Measurements from ENCODE around the gene TMEM129.

Gene TMEM129

DNA sequence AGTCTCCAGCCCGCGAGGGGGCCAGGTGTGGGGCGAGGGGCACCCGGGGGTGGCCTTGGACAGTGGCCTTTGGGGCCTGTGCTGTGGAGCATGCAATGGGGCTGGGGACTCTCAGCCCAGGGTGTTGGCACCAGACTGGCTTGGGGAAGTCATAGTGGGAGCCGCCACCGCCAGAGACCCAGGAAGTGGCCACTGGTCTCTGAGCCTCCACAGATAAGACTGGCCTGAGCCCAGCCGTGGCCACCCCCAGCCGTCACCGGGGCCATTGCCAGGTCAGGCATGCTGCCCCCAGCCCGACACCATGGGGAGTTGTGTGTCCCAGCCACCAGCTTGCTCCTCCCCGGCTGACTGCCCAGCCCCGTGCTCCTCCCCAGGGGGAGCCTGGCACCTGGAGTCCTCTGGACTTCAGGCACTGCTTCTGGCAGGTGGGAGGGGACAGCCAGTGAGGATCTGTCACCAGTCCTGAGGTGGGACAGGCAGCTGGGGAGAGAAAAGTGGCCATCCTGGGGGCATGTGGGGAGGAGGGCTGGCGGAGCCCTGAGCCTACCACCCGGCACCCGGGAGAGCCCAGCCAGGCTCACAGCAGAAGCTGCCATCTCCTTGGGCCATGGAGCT is 32.7 kb upstream of the TMEM129 start:
- Histone ChIP-seq H3K4me3 (ENCODE audit: low read length) (no peak overlapping the region), H2AFZ (ENCODE audit: low read depth, low read length) (no peak overlapping the region), H3K36me3 (ENCODE audit: insufficient read depth, low read length) (no peaks in the 10 kb centered on the region), H3K27me3 (ENCODE audit: insufficient read depth, low read length) (peaks cover 2% of the 10 kb centered on the region), H3K9me3 (ENCODE audit: low read length) (no peaks in the 10 kb centered on the region), H3K4me1 (ENCODE audit: insufficient read depth, low read length) (peaks cover 24% of the 10 kb centered on the region)

DNA sequence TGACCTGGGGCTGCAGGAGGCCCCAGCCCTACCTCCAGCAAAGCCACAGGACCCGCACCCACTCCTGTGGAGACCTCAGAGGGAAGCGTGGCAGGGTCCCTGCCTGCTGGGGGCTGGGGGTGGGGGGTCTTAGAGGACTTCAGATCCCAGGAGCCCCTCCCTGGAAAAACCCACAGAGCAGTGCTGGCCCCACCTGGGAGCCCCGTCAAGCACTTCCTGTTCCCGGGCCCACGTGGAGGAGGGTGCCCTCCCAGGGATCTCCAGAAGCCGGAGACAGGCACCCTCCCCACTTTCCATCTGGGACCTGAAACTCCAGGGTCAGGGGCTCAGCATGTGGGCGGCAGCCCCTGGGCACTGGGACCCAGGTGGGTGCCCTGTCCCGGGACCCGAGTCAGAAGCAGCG is 32.2 kb upstream of the TMEM129 start:
- no peak overlapping the region for H2AFZ ChIP-seq (ENCODE audit: low read depth, low read length)
- H3K9me3 ChIP-seq (ENCODE audit: low read length): no peaks in the 10 kb centered on the region
- H3K4me1 ChIP-seq (ENCODE audit: insufficient read depth, low read length): peaks cover 21% of the 10 kb centered on the region
- H3K36me3 ChIP-seq (ENCODE audit: insufficient read depth, low read length): no peaks in the 10 kb centered on the region
- peaks cover 2% of the 10 kb centered on the region for H3K27me3 ChIP-seq (ENCODE audit: insufficient read depth, low read length)
- no peak overlapping the region for H3K4me3 ChIP-seq (ENCODE audit: low read length)

DNA sequence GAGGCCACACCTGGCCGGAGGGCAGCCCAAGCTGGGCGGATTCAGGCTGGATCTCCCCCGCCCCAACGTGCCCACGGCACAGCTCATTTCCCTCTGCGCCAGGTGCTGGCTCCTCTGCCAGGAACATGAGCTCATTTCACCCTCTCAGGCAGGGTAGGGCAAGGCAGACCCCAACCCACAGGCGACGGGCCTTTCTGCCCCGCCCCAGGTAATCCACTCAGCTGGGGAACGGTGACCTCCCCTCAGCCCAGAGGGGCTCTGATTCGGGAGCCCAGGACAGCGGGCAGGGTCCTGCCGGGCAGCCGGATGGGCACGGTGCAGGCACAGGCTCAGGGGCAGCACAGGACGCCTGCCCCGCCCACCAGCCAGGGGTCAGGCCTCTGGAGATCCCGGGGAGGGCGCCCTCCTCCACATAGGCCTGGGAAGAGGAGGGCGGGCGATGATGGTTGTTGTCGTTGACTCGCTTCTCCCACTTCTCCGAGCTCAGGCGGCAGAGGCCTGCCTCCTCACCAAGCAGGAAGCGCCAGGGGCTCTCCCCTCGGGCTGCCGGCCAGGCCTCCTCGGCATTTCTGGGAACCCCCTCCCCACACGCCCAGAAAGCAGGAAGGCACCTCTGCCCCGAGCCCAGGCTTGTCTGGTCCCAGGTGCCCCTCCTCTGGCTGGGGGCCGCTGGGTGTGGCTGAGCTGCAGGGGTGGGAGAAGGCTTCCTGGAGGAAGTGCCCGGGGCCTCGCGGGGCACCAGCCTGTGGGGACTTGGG is 31.3 kb upstream of the TMEM129 start:
- H3K9me3 ChIP-seq (ENCODE audit: low read length): no peaks in the 10 kb centered on the region
- peaks cover 2% of the 10 kb centered on the region for H3K27me3 ChIP-seq (ENCODE audit: insufficient read depth, low read length)
- H3K36me3 ChIP-seq (ENCODE audit: insufficient read depth, low read length): no peaks in the 10 kb centered on the region
- H3K4me1 ChIP-seq (ENCODE audit: insufficient read depth, low read length): peaks cover 20% of the 10 kb centered on the region
- no peak overlapping the region for H2AFZ ChIP-seq (ENCODE audit: low read depth, low read length)
- H3K4me3 ChIP-seq (ENCODE audit: low read length): no peak overlapping the region

DNA sequence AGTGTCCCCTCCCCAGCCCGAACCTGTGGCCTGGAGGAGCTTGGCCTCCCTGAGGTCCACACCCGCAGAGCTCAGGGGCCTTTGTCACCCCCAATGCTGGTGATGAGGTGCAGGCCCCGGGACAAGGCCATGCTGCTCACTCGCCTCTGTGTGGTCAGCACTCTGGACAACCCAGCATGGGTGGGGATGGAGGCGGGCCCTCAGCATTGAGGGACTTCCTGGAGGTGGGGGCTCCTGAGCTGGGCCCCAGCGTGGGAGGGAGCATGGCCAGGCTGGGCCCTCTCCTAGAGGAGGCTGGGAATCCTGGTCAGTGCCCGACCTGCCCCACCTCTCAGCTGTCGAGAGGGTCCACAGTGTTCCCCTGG is 30.8 kb upstream of the TMEM129 start:
- H3K4me1 ChIP-seq (ENCODE audit: insufficient read depth, low read length): peaks cover 15% of the 10 kb centered on the region
- H3K9me3 ChIP-seq (ENCODE audit: low read length): no peaks in the 10 kb centered on the region
- H2AFZ ChIP-seq (ENCODE audit: low read depth, low read length): no peak overlapping the region
- no peak overlapping the region for H3K4me3 ChIP-seq (ENCODE audit: low read length)
- no peaks in the 10 kb centered on the region for H3K36me3 ChIP-seq (ENCODE audit: insufficient read depth, low read length)
- H3K27me3 ChIP-seq (ENCODE audit: insufficient read depth, low read length): peaks cover 2% of the 10 kb centered on the region

DNA sequence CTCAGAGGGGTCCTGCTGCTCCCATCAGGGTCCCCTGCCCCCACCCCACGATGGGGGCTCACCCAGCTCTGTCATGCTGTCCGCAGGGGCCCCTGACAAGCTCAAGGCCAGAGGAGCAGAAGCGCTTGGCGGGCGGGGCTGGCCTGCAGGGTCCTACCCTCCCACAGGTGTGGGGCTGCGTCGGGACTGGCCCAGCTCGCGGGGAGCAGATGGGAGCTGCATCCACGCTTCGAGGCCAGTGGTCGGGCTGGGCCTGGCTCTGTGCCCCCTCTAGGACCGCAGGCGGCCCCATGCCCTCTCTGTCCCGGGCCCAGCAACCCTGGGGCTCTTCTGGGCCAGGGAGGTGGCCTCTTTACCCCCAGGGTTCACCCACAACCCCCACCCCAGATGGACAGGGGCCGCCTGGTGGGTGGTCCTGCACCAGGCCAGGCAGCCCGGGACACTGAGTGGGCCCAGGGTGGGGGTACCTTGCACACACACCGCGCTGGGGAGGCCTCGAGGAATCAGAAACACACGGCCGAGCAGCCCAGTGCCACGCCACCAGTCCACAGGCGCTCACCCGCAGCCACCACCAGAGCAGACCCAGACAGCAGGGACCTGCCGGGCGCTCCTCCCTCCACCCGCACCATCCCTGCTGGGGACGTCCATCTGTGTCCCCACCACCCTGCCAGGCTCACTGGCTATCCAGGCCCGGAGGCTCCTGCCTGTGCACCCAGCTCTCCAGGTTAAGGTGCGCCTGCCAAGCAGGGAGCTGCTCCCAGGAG is 30.2 kb upstream of the TMEM129 start:
- H3K27me3 ChIP-seq (ENCODE audit: insufficient read depth, low read length): peaks cover 2% of the 10 kb centered on the region
- H3K9me3 ChIP-seq (ENCODE audit: low read length): no peaks in the 10 kb centered on the region
- H3K36me3 ChIP-seq (ENCODE audit: insufficient read depth, low read length): no peaks in the 10 kb centered on the region
- H3K4me3 ChIP-seq (ENCODE audit: low read length): no peak overlapping the region
- H2AFZ ChIP-seq (ENCODE audit: low read depth, low read length): no peak overlapping the region
- peaks cover 15% of the 10 kb centered on the region for H3K4me1 ChIP-seq (ENCODE audit: insufficient read depth, low read length)

DNA sequence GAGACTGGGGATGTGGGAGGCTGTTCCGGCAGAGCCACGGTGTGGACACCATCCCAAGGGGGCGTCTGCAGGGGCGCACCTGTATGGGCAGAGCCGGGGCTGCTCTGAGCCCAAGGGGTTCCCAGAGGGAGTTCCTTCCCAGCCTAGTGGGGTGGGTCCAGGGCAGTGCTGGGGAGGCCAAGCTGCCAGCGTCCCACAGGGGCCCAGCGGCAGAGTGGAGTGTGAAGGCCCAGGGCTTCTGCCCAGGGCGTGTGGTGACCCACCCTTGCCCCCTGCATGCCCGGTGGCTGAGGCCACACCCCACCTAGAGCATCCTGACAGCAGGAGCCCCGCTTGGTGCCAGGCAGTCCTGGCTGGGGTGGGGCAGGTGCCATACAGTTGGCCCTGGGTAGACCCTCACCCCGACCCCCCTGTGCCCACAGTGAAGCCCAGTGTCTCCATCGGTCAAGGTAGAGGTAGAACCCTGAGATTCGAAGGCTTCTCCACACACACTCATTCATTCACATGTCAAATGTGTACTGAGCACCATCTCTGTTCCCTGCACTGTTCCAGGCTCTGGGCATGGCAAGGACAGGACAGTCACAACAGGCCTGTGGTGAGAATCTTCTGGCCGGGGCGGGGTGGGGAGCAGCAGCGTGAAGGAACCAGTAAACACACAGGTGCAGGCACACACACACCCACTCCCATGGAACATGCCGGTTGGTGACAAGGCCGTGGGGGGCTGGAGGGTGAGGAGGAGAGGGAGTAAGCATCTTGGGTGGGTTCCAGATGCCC is 29.4 kb upstream of the TMEM129 start:
- no peaks in the 10 kb centered on the region for H3K9me3 ChIP-seq (ENCODE audit: low read length)
- no peaks in the 10 kb centered on the region for H3K36me3 ChIP-seq (ENCODE audit: insufficient read depth, low read length)
- H3K4me1 ChIP-seq (ENCODE audit: insufficient read depth, low read length): peaks cover 15% of the 10 kb centered on the region
- no peak overlapping the region for H3K4me3 ChIP-seq (ENCODE audit: low read length)
- no peak overlapping the region for H2AFZ ChIP-seq (ENCODE audit: low read depth, low read length)
- peaks cover 2% of the 10 kb centered on the region for H3K27me3 ChIP-seq (ENCODE audit: insufficient read depth, low read length)

DNA sequence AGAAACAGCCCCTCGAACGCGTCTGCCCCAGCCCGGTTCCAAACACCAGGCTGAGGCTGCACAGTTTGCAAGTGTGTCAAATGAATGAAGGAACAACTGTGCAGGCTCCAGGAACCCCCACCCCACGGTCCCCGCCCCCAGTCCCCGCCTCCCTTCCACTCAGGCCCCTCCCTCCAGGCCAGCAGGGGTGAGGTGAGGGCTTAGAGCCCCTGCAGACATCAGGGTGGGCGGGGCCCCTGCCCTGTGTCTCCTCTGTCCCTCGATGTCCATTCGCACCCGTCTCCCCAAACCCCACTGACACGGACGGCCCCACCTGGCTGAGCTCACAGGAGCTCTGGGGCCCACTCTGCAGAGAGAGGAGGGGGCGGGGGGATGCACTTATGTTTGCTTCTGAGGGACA is 28.7 kb upstream of the TMEM129 start:
- Histone ChIP-seq H3K36me3 (ENCODE audit: insufficient read depth, low read length) (peaks cover under 1% of the 10 kb centered on the region), H3K4me1 (ENCODE audit: insufficient read depth, low read length) (peaks cover 15% of the 10 kb centered on the region), H3K4me3 (ENCODE audit: low read length) (no peak overlapping the region), H3K9me3 (ENCODE audit: low read length) (no peaks in the 10 kb centered on the region), H2AFZ (ENCODE audit: low read depth, low read length) (no peak overlapping the region), H3K27me3 (ENCODE audit: insufficient read depth, low read length) (peaks cover 2% of the 10 kb centered on the region)

DNA sequence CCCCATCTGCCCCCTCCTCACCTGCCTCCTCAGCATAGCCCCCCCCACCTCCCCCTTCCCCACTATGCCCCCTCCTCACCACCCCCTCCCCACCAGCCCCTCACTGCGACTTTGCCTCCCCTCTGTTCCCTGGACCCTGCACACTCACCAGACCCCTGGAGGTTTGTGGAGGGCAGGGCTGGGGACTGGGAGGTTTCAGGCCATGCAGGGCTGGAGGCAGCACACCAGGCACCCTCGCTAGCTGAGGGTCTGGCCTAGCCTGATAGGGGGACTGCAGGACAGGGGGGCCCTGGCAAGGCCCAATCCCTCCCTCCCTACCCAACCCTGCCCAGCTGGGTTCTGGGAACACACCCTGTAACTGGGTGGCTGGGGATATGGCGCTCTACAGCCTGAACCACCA is 28.2 kb upstream of the TMEM129 start:
- Histone ChIP-seq H3K9me3 (ENCODE audit: low read length) (no peaks in the 10 kb centered on the region), H2AFZ (ENCODE audit: low read depth, low read length) (no peak overlapping the region), H3K4me1 (ENCODE audit: insufficient read depth, low read length) (peaks cover 15% of the 10 kb centered on the region), H3K36me3 (ENCODE audit: insufficient read depth, low read length) (peaks cover 5% of the 10 kb centered on the region), H3K4me3 (ENCODE audit: low read length) (no peak overlapping the region), H3K27me3 (ENCODE audit: insufficient read depth, low read length) (no peaks in the 10 kb centered on the region)

DNA sequence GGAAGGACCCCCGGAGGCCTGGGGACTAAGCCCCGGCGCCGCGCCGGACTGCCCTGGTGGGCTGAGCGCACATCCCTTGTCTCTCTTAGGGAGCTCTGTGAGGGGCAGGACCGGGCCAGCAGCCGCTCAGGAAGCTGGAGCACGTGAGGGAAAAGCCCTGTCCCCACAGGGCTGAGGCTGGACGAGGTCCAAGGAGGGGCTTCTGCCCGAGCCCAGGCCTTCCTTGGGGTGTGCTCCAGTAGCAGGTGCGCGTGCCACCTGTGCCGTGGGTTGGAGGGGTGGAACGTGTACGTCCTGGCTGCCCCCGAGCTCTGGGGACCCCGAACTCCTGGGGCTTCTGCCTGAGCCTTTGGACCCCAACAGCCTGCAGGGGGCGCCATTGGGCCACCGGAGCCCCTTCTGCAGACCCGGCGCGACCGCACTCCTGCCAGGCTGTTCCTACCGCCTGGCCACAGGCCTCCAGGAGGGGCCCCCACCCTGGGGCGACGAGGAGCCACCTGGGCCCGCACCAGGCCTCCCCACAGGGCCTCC is 27.4 kb upstream of the TMEM129 start:
- Histone ChIP-seq H3K36me3 (ENCODE audit: insufficient read depth, low read length) (peaks cover 14% of the 10 kb centered on the region), H3K4me1 (ENCODE audit: insufficient read depth, low read length) (peaks cover 15% of the 10 kb centered on the region), H3K9me3 (ENCODE audit: low read length) (no peaks in the 10 kb centered on the region), H2AFZ (ENCODE audit: low read depth, low read length) (no peak overlapping the region), H3K27me3 (ENCODE audit: insufficient read depth, low read length) (no peaks in the 10 kb centered on the region), H3K4me3 (ENCODE audit: low read length) (peak overlapping the region; percentile 16)

DNA sequence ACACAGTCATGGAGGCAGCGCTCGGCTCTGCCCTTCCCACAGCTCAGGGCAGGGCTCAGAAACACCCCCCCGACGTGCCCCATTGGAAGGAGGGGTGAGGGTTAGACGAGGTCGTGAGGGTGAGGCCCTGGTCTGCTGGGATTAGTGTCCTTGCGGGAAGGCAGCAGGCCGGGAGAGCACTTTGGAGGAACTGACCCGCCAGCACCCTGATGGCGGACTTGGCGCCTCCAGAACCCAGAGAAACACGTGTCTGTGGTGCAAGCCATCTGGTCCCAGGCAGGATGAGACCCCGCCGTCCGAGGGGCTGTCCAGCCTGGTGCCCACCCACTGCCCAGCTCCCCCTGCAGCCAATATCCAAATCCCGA is 26.5 kb upstream of the TMEM129 start:
- H3K9me3 ChIP-seq (ENCODE audit: low read length): no peaks in the 10 kb centered on the region
- no peak overlapping the region for H2AFZ ChIP-seq (ENCODE audit: low read depth, low read length)
- H3K27me3 ChIP-seq (ENCODE audit: insufficient read depth, low read length): no peaks in the 10 kb centered on the region
- H3K4me3 ChIP-seq (ENCODE audit: low read length): no peak overlapping the region
- H3K36me3 ChIP-seq (ENCODE audit: insufficient read depth, low read length): peaks cover 15% of the 10 kb centered on the region
- peaks cover 15% of the 10 kb centered on the region for H3K4me1 ChIP-seq (ENCODE audit: insufficient read depth, low read length)

DNA sequence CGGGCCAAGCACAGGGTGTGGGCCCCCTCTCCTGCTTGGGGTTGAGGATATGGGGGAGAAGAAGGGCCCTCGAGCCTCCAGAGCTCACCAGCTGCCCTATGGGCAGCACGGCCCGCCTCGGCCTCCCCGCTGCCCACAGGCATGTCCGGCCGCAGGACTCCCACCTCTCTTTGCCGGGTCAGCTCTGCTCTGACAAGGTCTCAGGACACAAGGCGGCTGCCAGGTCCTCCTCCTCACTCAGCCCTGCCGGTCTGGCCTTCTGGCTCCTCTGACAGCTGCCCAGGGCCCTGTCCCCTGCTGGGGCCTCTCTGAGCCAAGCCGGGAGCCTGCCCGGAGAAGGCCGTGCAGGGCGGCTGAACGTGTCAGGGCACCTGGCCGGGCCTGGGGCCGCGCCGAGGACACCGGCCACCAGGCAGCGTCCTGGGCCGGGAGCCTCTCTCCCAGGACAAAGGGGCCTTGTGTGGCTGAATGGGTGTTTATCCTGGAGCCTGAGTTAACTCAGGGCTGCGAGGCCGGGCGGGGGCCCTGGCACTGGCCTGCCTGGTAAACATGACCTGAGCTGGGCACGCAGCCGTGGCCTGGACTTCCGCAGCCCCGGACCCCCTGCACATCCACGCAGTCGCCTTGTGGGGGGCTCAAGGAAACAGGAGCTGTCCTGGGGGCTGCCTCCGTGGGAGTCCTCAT is 25.9 kb upstream of the TMEM129 start:
- Histone ChIP-seq H3K9me3 (ENCODE audit: low read length) (no peaks in the 10 kb centered on the region), H3K27me3 (ENCODE audit: insufficient read depth, low read length) (no peaks in the 10 kb centered on the region)

DNA sequence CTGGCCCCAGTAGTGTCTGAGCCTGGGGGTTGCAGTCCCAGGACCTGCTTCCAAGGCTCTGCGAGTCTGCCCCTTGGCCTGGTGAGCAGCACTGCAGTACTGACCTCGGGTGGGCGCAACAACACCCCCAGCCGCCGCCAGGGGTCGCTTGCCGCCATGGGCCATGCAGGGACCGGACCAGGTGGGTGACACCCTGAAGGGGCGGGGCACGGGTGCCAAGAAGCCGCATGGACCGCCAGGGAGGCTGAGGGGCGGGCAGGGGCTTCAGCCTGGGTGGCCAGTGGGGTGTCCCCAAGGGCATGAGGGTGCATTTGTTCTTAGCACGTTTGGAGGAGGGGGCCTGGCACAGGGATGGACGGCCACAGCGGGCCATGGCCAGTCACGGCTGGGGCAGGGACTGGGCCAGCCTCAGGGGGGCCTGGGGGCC is 25.2 kb upstream of the TMEM129 start:
- Histone ChIP-seq H3K9me3 (ENCODE audit: low read length) (no peaks in the 10 kb centered on the region), H3K4me3 (ENCODE audit: low read length) (no peak overlapping the region), H2AFZ (ENCODE audit: low read depth, low read length) (no peak overlapping the region)

More for the DNA sequence above, 25.9 kb upstream of the TMEM129 start:
- H3K36me3 ChIP-seq (ENCODE audit: insufficient read depth, low read length): peaks cover 17% of the 10 kb centered on the region
- no peak overlapping the region for H2AFZ ChIP-seq (ENCODE audit: low read depth, low read length)
- peaks cover 15% of the 10 kb centered on the region for H3K4me1 ChIP-seq (ENCODE audit: insufficient read depth, low read length)
- no peak overlapping the region for H3K4me3 ChIP-seq (ENCODE audit: low read length)

More for the DNA sequence above, 25.2 kb upstream of the TMEM129 start:
- no peaks in the 10 kb centered on the region for H3K27me3 ChIP-seq (ENCODE audit: insufficient read depth, low read length)
- H3K36me3 ChIP-seq (ENCODE audit: insufficient read depth, low read length): peaks cover 25% of the 10 kb centered on the region
- peaks cover 15% of the 10 kb centered on the region for H3K4me1 ChIP-seq (ENCODE audit: insufficient read depth, low read length)

All from neuron (in vitro differentiated cells).